HL-60 (cell line): ENCODE data around the gene LRMDA.

Experiments
- CTCF ChIP-seq: IDR thresholded peaks from one replicate; pipeline ENCODE4 v1.5.1; 2011; ENCODE audit warnings: low read length, control low read depth, inconsistent platforms; ENCODE audit not compliant: insufficient read depth
- POLR2AphosphoS5 ChIP-seq: IDR thresholded peaks from 2 replicates; pipeline ENCODE4 v1.6.1; 2012; ENCODE audit warnings: low read depth
- REST ChIP-seq: IDR thresholded peaks from 2 replicates; pipeline ENCODE4 v1.6.1; 2012; ENCODE audit warnings: low read depth; ENCODE audit not compliant: insufficient replicate concordance

- TF ChIP-seq CTCF, result no peak
- no peak for TF ChIP-seq POLR2AphosphoS5
- TF ChIP-seq REST, result no peak
Observed at GRCh38 chr10:76115471-76116155, 684.2 kb downstream of the LRMDA start.
